NB4 (cell line): ENCODE measurements around the gene ACBD6.
"Not testable (repeated sequence)": the region's sequence is repeated elsewhere in the genome, so short reads cannot be mapped to it uniquely, and the experiment has no call there.

Experiments used
- CTCF ChIP-seq: IDR thresholded peaks from one replicate; pipeline ENCODE4 v1.5.1; 2012; ENCODE audit warnings: low read depth, low read length
- MAX ChIP-seq: IDR thresholded peaks from 2 replicates; pipeline ENCODE4 v1.6.1; 2011; ENCODE audit warnings: low read depth, low read length
- POLR2A ChIP-seq: IDR thresholded peaks from 2 replicates; pipeline ENCODE4 v1.6.1; 2011; ENCODE audit warnings: mild to moderate bottlenecking; ENCODE audit not compliant: insufficient read length; ENCODE audit errors: extremely low read depth

GRCh38 chr1:180408128-180408527 is 94.2 kb downstream of the ACBD6 start:
- TF ChIP-seq MAX, CTCF, POLR2A: not testable (repeated sequence)
